ENCODE measurements around the gene GPC6.
"Not testable (repeated sequence)": the region's sequence is repeated elsewhere in the genome, so short reads cannot be mapped to it uniquely, and the experiment has no call there.

The GPC6 gene

GRCh38 chr13:94323764-94324758, 1097.5 kb downstream of the GPC6 start:
- no peak for DNase-seq (ENCODE audit: low read depth in 2 of 2)

DNA sequence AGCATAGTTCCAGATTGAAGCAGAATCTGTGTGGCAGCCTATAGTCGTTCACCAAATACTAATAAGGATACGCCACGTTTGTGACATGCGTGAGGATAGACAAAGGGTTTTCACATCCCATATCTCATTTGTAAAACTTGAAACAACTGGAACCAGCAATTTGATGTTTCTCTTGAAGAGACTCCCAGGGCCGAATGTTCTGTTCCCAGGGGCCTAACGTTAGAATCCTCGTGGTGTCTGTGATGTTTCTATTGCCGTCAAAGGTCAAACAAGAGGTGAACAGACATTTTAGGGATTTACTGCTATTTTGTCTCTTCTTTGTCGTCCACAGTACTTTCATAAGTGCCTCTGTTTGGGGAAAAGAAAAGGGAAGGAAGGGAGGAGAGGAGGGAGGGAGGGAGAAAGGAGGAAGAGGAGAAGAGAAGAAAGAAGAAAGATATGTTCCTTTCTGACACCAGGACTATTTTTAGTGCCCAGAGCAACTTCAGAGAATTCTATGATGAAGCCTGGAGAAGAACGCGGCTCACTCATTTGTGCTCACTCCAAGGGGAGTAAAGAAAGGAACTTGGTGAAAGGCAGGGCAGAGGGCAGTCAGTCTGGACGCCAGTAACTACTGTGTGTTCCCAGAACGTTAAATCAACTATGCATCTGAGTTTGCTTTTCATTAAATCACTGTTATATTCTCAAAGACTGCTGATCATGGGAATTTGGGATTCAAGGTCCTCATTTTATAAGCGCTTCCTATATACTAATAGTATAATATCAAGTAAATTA, 1098.3 kb downstream of the GPC6 start:
- no peak for DNase-seq (ENCODE audit: low read depth in 2 of 2)

DNA sequence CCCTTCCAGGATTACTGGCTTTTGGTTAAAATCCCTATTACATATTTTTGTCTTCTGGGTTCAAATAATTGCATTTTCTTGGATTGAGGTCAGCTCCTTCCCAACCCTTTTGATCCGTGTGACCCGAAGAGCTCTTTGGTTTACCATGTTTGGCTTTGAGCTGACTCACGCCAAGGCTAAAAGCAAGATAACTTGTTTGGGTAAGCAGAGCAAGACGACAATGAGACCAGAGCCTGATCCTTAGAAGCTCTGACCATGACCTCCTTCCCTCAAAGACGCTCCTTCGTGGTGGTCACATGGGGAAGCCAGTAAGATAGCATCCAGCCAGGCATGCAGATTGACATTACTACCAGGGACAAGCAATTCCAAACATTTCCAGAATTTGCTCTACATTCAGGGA, 1099.0 kb downstream of the GPC6 start:
- DNase-seq (ENCODE audit: low read depth in 2 of 2), result no peak

DNA sequence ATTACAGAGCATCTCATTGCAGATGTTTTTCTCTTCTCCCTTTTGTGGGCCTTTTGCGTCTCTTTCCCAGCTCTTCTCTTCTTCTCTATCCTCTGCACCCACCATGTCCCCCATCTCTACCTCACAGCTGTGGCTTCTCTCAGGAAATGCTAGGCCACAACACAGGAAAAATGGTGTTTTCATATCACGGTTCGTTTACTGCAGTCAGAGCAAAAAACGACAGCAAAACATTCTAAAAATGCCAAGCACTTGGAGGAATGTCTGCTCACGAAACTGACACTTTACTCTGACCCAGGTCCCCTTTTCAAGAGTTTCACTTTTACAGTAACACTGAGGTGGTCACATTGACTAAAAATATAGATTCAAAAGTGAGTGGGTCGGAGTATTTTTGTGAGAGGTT, 1100.7 kb downstream of the GPC6 start:
- DNase-seq (ENCODE audit: low read depth in 2 of 2), result no peak

DNA sequence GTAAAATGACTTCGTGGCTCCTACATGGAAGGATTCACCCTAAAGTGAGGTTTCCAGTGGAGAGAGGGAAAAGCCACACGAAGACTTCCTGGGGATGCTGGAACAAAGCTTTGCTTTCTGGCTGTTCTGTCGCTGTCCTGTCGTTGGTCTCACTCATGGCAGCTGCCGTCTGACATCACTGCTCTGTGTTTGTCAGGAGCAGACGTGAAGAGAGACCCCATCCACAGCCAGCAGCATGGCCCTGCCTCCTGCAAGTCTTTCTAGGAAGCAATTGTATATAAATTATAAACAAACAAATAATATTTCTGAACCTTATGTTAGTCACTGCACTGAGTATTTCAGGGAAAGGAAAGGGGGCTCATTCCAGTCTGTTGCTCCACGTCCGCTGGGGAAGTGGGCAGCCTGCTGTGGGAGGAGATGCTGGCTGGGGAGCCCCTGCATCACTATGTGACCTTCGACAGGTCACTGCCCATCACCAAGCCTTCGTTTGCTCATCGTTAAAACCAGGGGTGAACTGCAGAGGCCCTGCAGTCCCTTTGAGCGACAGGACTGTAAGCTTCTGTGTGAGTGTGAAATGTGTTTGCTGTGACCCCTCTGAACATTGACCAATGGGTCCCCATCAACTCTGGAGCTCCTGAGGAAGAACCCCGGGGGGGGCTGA, 1101.9 kb downstream of the GPC6 start:
- DNase-seq (ENCODE audit: low read depth in 2 of 2), result no peak

- DNase-seq (ENCODE audit: low read depth in 2 of 2), result no peak
These were observed 1102.7 kb downstream of the GPC6 start for GRCh38 chr13:94329277-94329676.

DNA sequence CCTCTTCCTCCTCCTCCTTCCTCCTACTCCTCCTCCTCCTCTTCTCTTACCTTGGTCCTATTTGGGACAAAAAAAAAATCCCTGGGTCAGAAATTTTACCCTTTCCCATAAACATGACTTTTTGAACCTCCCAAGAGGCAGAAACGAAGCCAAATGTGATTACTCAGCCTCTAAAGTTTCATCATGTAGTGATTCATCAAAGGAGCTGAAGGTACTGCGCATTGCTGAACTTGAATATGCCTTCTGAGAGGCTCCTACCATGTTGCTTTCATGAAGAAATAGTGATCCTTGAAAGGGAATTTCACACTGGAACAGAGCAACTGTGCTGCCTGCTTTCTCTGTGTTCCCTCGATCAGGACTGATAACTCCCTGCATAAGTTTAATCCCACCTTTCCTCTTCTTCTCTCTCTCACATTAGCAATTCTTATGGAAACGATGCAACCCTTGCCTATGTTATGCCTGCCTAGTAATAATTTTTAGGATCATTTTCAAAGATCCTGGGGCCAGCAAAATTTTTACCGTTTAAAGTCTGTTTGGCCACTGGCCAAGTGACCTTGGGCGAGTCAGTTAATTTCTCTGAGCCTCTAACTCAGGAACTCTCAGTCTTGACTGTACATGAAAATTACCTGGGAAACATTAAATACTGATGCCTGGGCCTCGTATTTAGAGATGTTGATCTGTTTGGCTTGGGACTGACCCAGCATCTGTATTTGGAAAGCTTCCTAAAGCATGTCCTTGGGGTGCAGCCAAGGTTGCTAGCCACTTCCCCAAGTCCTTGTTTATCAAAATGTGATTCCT, 1103.3 kb downstream of the GPC6 start:
- no peak for DNase-seq (ENCODE audit: low read depth in 2 of 2)

- DNase-seq (ENCODE audit: low read depth in 2 of 2), result no peak
These were observed 1104.0 kb downstream of the GPC6 start for GRCh38 chr13:94330552-94331071.

DNA sequence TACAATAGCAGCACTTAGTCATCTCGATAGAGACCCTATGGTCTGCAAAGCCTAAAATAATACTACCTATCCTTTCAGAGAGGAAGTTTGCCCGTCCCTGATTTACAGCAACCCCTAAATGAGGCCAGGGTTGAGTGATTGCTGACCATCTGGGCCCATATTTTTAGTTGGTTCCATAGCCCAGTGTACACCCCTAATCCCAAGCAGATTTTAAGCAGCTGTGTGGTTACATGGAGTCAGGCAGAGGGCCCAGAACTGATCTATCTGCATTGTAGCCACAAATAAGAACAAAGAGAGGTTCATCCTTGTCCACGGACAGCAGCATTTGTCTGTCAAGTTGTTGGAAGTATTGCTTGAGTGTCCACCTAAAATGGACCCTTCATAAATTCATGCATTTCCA, 1104.7 kb downstream of the GPC6 start:
- DNase-seq (ENCODE audit: low read depth in 2 of 2), result no peak

DNA sequence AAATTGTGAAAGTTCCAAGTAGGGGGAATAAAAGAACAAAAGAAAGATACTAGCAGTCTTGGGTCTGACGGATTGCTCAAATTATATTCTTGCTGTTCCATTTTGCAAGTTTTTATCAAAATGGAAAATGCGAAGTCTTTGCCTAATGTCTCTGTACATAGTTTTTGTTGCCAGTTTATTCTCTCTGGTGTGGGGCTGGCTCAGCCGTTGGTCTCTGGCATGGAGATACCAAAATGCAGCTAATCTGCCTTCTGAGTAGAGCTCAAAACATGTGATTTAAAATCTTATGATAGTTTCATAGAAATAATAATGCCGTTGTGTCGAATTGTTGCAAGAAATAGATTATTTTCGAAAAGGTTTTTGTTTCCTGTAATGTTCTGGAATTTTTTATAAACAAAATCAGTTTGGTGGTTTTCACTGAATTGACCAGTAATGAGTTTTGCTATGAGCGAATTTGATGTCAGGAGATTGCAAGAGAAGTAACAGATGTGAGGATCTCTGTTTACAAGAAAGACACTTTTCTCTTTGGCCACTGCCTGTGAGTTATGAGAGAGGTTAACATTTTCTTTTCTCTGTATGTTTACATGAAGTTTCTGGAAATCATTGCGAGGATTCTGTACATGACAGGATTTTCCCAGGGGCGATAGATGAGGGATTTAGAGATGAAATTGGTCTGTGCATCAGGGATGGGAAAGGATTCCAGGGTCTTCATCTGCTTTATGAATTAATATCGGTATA, 1105.9 kb downstream of the GPC6 start:
- DNase-seq (ENCODE audit: low read depth in 2 of 2), result no peak

GRCh38 chr13:94333131-94333820, 1106.7 kb downstream of the GPC6 start:
- DNase-seq (ENCODE audit: low read depth in 2 of 2), result no peak

DNA sequence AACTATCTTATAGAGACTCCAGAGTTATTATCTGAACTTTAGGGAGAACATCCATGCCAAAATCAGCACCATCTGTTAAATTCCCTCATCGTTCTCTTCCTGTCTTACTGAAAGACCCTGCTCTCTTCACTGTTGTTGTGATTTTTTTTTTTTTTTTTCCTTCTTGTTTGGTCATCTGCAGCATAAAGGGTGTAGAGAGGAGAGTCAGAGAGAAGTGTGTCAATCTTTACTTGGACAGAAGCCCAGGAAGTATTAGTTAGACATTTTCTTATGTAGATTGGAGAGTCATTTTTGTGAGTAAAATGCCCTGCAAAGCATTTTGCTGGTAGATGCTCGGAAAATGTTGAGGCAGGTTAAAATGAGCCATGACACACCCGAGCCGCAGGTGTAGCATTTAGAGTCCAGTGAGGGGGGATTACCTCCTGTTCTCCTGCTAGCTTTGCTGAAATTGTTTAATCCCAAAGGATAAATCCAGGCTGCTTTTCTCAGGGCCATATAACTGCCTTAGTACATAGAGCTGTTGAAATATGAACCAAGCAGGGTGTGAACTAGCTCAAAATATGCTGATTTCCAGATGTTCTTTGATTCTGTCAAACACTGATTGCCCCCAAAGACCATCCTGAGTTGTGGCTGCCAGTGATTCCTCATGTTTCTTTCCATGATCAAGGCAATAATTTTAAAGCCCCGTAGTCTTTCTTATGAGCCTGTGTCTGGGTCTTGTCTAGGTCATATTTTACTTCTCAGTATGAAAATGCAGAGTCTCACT, 1109.3 kb downstream of the GPC6 start:
- DNase-seq (ENCODE audit: low read depth in 2 of 2), result no peak

DNA sequence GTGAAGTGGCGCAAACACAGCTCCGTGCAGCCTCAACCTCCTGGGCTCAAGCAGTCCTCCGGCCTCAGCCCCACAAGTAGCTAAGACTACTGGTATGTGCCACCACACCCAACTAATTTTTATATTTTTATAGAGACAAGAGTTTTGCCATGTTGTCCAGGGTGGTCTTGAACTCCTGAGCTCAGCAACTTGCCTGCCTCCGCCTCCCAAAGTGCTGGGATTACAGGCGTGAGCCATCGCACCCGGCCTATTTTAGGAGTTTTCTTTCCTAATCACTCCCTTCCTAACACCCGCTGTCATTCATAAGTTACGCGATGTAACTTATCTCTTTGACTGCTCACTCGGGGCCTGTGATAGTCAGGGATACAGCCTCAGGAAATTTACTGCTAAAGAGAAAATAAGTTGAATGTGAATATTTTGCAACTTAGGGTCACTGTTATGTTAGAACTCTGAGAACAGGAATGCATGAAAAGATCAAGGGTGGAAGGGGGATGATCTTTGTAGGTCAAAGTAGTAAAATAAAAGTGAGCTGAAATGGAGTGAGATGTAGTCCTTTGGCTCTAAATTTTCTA, 1112.6 kb downstream of the GPC6 start:
- DNase-seq (ENCODE audit: low read depth in 2 of 2), result no peak

GRCh38 chr13:94342436-94343242, 1116.0 kb downstream of the GPC6 start:
- DNase-seq (ENCODE audit: low read depth in 2 of 2), result no peak

- no peak for DNase-seq (ENCODE audit: low read depth in 2 of 2)
These were observed 1116.6 kb downstream of the GPC6 start for GRCh38 chr13:94343243-94343585.

- not testable (repeated sequence) for DNase-seq (ENCODE audit: low read depth in 2 of 2)
These were observed 1117.1 kb downstream of the GPC6 start for GRCh38 chr13:94343687-94344086.

DNA sequence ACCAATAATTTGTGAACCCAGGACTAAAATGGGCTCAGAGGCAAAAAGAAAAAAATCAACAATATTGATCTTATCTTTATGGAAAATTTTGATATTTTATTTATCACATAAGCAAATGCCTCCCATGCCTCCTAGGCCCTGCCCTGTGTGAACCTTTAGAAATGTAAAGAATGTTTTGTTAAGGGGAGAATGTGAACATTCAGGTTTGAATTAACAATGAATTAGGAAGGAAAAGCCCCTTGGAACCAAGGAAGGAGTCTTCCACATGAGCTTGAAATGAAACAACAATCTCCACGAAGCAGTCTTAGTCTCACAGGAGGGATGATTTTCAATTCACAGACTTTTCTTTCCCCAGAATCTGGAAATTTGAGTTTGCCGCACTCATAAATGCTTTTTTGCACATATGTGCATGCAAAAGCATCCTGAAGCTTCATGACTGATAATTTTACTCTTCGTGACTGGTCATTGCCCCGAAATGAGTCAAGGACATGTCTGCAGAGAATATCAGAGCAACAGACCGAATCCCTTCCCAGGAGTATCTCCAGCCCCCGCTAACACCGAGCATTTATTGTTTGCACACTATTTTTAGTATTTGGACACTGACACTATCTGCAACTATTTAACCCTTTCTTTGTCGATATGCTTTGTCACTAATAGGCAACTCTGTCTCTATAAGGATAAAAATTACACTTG, 1117.7 kb downstream of the GPC6 start:
- no peak for DNase-seq (ENCODE audit: low read depth in 2 of 2)

All from activated CD4-positive, alpha-beta T cell treated with anti-CD3 and anti-CD28 coated beads for 24 hours (primary cell).